SU-DHL-6 (cell line): ENCODE measurements around the gene CLSTN2.

Source experiments
- CTCF ChIP-seq: fragments of 200-600 bp; sonication (generic); IDR thresholded peaks from one replicate; pipeline ENCODE4 v1.5.1; 2017; ENCODE audit warnings: antibody characterized with exemption, mild to moderate bottlenecking, low read length, moderate library complexity; ENCODE audit not compliant: insufficient read depth, poor library complexity, severe bottlenecking
- EZH2phosphoT487 ChIP-seq: fragments of 200-600 bp; sonication (generic), shearing (Covaris generic); conservative IDR thresholded peaks from 2 replicates; pipeline ENCODE4 v1.6.1; 2018; ENCODE audit warnings: mild to moderate bottlenecking, antibody characterized with exemption, low read length, moderate library complexity, mixed read lengths

GRCh38 chr3:140546649-140547048 lies 611.7 kb downstream of the CLSTN2 start:
- no peak for TF ChIP-seq CTCF
- TF ChIP-seq EZH2phosphoT487 = no peak
